ENCODE measurements around the gene NELFA.

The NELFA gene

DNA sequence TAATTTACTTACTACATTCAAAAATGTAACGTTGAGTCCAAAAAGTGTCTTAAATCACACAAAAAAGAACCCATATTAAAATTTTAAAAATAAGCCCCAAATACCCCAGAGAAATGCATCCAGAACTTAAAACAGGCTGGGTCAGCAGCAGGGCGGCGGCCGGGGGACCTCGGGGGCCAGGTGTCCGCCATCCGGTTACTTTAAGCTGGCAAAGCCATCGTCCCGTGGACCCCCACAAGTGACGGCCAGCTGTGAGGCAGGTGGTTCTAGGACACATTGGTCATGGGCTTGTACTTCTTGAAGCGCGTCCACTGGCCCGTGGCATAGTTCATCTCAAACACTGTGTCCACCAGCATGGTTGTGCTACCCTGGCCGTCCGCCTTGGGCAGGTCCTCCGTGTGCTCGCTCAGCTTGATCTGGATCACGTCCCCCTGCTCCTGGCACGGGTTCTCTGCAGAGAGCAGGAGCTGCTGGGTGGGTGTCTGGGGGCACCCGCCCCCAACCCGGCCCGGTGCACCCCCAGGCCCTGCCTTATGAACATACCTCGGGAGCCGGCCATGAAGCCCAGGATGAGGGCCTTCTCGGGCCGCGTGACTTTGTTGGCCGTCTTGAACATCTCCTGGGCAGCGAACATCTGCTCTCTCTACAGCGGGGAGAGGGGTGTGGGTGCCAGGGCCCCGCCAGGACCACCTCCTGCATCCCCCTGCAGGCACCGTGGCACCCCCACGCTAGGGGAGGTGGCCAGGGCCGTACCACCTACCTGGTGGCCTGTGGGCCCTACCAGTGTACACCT is 25.5 kb downstream of the NELFA start:
- in situ Hi-C loops (cut with MboI; ENCODE audit: low sequenced_read_pairs) = no loop called here

DNA sequence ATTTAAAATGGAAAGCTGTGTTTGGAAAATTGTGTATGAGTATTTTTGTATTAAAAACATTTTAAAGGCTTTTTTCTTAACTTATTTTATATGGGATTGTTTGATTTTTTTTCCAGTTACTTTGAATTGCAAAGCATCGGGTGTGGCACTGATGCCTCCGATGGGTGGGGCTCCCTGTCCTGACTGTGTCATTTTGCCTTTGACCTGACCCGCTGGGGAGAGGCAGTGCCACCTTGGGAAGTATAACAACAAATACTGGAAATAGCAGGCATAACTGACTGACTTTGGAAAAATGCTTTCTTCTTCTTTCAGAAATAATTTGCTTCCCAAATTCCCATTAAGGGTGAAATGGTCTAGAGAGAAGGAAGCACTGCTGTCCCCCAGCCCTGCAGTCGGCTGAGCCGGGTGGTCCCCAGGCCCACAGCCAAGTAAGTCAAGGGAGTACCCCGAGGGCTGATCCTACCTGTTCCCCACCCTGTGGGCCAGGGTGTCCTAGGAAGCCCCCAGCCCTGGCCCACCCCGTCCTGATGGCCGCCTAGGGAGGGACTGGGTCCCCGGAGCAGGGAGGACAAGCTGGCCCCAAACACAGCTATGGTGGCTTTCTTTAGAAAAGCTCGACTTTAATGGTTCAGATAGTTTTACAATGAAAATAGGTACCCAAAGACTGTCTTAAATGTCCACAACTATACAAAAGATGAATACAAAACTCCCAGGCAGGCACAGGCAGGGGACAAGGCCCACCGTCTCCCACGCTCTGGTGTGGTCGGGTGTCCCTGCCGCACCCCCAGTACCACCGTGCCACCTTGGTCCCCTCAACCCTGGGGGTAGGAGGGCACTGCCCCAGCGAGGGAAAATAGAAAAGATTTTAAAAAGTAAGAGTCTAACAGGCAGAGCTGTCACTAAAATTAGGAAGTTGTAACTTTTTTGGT is 26.4 kb downstream of the NELFA start:
- in situ Hi-C loops (cut with MboI; ENCODE audit: low sequenced_read_pairs) = no loop called here

GRCh38 chr4:1981251-1982058 is 27.3 kb downstream of the NELFA start:
- in situ Hi-C loops (cut with MboI; ENCODE audit: low sequenced_read_pairs) = no loop called here

DNA sequence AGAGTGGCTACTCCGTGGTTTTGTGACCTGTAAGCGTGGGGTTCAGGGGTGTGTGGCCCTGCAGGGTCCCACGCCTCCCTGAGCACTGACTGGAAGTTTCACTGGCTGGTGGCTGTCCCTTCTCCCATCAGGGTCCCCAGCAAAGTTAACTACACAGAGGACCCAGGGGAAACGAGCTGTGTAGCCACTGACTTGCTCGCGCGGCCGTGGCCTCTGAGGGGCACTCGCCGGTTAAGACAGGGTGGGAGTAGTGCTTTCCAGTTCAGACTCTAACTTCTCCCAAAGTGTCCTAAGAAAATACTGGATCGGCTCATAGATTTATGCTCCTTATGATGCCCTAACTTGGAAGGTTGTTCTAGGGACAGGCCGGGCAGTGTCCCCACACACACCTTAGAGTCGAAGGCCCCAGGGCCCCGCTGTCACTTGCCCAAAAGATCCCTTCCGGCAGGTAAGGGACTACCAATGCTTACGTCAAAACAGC is 28.2 kb downstream of the NELFA start:
- in situ Hi-C loops (cut with MboI; ENCODE audit: low sequenced_read_pairs) = no loop called here

GRCh38 chr4:1979477-1980196 is 29.1 kb downstream of the NELFA start:
- in situ Hi-C loops (cut with MboI; ENCODE audit: low sequenced_read_pairs) = no loop called here

GRCh38 chr4:1978741-1979476 is 29.9 kb downstream of the NELFA start:
- in situ Hi-C loops (cut with MboI; ENCODE audit: low sequenced_read_pairs) = no loop called here

DNA sequence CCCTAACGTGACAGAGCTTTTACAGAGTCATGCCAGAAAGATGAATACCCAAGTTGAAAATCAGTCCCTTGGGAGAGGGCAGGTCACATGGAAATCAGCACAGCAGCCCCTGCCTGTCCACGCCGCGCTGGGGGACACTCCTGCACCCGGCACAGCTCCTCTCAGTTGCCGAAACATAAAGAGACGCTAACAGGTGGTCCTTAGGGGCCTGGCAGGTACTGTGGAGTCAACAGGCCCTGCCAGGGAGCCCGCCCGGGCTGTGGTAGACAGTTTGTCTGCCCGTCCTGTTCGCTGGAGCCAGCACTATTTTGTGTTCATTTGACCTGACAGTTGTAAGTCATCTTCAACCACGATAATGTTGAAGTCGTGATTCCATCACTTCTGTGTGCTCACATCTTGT is 30.5 kb downstream of the NELFA start:
- in situ Hi-C loops (cut with MboI; ENCODE audit: low sequenced_read_pairs) = no loop called here

DNA sequence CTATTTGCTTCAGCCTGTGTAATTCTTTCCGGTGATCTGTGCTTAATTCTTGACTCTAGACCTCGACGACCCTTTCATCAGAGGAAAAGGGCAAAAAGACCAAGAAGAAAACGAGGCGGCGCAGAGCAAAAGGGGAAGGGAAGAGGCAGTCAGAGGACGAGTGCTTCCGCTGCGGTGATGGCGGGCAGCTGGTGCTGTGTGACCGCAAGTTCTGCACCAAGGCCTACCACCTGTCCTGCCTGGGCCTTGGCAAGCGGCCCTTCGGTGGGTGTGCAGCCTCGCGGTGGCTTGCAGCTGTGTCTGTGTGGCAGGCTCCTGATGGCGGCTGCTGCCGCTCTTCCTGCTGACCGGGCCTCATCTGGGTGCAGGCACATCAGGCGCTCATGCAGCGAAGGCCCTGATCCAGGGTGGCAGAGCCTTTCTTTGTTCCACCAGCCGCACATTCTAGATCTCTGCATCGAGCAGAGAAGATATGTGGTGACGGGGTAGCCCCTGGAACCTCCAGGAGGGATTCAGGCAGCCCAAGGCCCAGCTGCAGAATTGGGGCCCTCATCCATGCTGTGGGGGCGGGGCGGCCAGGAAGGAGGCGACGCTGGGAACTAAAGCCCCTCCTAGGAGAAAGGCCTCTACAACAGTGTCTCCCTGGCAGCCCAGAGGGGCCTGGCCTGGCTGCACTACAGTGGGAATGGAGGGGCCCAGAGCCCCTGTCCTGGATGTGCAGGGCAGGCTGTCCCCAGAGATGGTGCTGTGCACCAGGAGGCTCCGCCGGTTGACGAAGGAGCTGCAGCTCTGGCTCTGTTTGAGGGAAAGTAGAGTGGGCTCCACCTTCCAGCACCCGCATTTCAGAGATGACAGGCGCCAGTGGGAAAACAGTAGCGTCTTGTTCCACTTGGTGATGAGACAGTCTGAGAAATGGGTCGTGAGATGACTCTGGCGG is 32.1 kb downstream of the NELFA start:
- in situ Hi-C loops (cut with MboI; ENCODE audit: low sequenced_read_pairs) = no loop called here

- in situ Hi-C loops (cut with MboI; ENCODE audit: low sequenced_read_pairs) = no loop called here
Measured at GRCh38 chr4:1975880-1976279, 32.9 kb downstream of the NELFA start.

GRCh38 chr4:1975391-1975801 is 33.4 kb downstream of the NELFA start:
- in situ Hi-C loops (cut with MboI; ENCODE audit: low sequenced_read_pairs) = no loop called here

GRCh38 chr4:1974840-1975239 is 33.9 kb downstream of the NELFA start:
- in situ Hi-C loops (cut with MboI; ENCODE audit: low sequenced_read_pairs) = no loop called here

GRCh38 chr4:1973661-1974060 is 35.1 kb downstream of the NELFA start:
- in situ Hi-C loops (cut with MboI; ENCODE audit: low sequenced_read_pairs) = no loop called here

DNA sequence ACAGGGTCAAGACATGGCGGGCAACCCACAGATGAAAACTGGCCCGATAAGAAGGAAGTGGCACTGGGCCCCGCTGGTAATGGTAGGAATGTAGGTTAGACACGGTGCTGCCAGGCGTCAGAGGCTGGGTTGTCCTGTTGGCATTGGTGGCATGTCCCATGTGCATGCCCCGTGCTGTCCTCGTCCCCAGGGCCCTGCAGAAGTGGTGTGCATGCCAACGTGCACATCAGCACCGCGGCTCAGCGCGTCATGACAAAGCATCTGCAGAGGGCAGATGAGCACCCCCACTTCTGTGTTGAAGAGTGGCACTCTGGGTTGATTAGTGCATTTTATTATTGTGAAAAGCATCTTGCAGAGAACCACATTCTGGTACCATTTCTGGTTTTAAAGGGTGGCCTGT is 35.6 kb downstream of the NELFA start:
- in situ Hi-C loops (cut with MboI; ENCODE audit: low sequenced_read_pairs) = no loop called here

- in situ Hi-C loops (cut with MboI; ENCODE audit: low sequenced_read_pairs) = no loop called here
Measured at GRCh38 chr4:1972414-1972813, 36.4 kb downstream of the NELFA start.

- in situ Hi-C loops (cut with MboI; ENCODE audit: low sequenced_read_pairs) = no loop called here
Measured at GRCh38 chr4:1971456-1972200, 37.1 kb downstream of the NELFA start.

DNA sequence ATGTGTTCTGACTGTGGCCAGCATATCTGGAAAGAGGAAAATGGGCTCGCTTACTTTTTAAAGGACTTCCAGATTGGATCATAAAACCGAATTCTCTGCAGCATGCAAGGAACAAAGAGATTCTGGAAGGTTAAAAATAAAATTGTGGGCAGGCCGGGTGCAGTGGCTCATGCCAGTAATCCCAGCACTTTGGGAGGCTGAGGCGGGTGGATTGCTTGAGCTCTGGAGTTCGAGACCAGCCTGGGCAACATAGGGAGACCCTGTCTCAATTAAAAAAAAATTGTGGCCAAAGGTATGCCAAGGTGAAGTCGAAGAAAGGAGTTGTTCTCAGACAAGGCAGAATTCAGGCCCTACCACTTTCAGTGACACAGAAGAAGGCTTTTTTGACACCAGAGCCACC is 37.8 kb downstream of the NELFA start:
- in situ Hi-C loops (cut with MboI; ENCODE audit: low sequenced_read_pairs) = no loop called here

- in situ Hi-C loops (cut with MboI; ENCODE audit: low sequenced_read_pairs) = no loop called here
Measured at GRCh38 chr4:1969928-1970723, 38.6 kb downstream of the NELFA start.

Measured in HL-60/S4 (cell line).